ENCODE results near the gene E2F6.

DNA sequence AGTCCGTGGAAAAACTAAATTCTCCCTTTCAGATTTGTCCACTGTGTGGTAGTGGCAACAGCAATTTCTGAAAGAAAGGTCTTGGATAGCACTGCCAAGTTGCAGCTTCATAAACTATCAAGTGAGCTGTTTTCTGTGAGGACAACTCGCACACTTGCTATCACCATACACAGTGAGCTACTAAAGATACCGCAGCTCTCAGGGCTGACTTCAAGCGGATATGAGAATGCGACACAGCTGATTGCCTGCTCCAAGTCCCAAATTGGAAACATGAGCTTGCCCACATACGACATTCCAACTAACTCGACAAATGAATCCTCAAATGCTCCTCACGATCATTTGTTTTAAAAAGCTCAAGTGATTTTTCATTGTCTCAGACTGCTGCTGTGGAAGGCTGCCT is 46.2 kb downstream of the E2F6 start:
- no peak for TF ChIP-seq HOXA3 (CRISPR knock-in tag; IDR thresholded peaks at IDR 0.05)
- TF ChIP-seq, protein P1, sequence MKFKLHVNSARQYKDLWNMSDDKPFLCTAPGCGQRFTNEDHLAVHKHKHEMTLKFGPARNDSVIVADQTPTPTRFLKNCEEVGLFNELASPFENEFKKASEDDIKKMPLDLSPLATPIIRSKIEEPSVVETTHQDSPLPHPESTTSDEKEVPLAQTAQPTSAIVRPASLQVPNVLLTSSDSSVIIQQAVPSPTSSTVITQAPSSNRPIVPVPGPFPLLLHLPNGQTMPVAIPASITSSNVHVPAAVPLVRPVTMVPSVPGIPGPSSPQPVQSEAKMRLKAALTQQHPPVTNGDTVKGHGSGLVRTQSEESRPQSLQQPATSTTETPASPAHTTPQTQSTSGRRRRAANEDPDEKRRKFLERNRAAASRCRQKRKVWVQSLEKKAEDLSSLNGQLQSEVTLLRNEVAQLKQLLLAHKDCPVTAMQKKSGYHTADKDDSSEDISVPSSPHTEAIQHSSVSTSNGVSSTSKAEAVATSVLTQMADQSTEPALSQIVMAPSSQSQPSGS (CRISPR knock-in tag; IDR thresholded peaks at IDR 0.05) = no peak
- TF ChIP-seq KMT2B (CRISPR knock-in tag; IDR thresholded peaks at IDR 0.05) = no peak
- TF ChIP-seq, protein P2, sequence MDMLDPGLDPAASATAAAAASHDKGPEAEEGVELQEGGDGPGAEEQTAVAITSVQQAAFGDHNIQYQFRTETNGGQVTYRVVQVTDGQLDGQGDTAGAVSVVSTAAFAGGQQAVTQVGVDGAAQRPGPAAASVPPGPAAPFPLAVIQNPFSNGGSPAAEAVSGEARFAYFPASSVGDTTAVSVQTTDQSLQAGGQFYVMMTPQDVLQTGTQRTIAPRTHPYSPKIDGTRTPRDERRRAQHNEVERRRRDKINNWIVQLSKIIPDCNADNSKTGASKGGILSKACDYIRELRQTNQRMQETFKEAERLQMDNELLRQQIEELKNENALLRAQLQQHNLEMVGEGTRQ (IDR thresholded peaks at IDR 0.05; ENCODE audit: low read depth, low read length) = no peak
- TF ChIP-seq, protein P2 (CRISPR knock-in tag; IDR thresholded peaks at IDR 0.05; ENCODE audit: borderline replicate concordance) = no peak
- no peak for TF ChIP-seq EZH2 (conservative IDR thresholded peaks at IDR 0.05; ENCODE audit: low read depth, low read length)
- TF ChIP-seq, protein P3, sequence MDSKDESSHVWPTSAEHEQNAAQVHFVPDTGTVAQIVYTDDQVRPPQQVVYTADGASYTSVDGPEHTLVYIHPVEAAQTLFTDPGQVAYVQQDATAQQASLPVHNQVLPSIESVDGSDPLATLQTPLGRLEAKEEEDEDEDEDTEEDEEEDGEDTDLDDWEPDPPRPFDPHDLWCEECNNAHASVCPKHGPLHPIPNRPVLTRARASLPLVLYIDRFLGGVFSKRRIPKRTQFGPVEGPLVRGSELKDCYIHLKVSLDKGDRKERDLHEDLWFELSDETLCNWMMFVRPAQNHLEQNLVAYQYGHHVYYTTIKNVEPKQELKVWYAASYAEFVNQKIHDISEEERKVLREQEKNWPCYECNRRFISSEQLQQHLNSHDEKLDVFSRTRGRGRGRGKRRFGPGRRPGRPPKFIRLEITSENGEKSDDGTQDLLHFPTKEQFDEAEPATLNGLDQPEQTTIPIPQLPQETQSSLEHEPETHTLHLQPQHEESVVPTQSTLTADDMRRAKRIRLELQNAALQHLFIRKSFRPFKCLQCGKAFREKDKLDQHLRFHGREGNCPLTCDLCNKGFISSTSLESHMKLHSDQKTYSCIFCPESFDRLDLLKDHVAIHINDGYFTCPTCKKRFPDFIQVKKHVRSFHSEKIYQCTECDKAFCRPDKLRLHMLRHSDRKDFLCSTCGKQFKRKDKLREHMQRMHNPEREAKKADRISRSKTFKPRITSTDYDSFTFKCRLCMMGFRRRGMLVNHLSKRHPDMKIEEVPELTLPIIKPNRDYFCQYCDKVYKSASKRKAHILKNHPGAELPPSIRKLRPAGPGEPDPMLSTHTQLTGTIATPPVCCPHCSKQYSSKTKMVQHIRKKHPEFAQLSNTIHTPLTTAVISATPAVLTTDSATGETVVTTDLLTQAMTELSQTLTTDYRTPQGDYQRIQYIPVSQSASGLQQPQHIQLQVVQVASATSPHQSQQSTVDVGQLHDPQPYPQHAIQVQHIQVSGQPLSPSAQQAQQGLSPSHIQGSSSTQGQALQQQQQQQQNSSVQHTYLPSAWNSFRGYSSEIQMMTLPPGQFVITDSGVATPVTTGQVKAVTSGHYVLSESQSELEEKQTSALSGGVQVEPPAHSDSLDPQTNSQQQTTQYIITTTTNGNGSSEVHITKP (CRISPR knock-in tag; IDR thresholded peaks at IDR 0.05; ENCODE audit: low read depth) = no peak

All from HepG2 (cell line).